AG04450 (cell line): ENCODE results near the gene TRAF2. TPM values are rescaled to one million over a fixed set of nuclear protein-coding genes. Genes with fewer than 3 reads are reported as not detected.

Experiments used
- CTCF ChIA-PET: fragments of 300-600, 350-600 bp; formaldehyde crosslinking; extraction: SDS; loops from one replicate; lab custom pipeline; 2022; ENCODE audit warnings: antibody characterized with exemption, inconsistent platforms; lab: Charles Lee
- POLR2A ChIA-PET: fragments of 350-600 bp; formaldehyde crosslinking; extraction: SDS; loops from one replicate; lab custom pipeline; 2021; ENCODE audit warnings: antibody characterized with exemption, inconsistent platforms; lab: Yijun Ruan, JAX
- DNase-seq: peaks from one replicate; pipeline ENCODE4 v3.0.0-alpha.2; 2011; ENCODE audit warnings: low read depth, low spot score
- H3K27ac ChIP-seq: one replicate; pipeline ENCODE4 v1.5.1; 2012; ENCODE audit warnings: low read depth, low read length, control low read depth
- H3K27me3 ChIP-seq: one replicate; pipeline ENCODE4 v1.6.0; 2012; ENCODE audit warnings: low read length; ENCODE audit not compliant: control insufficient read depth, insufficient read depth
- H3K4me3 ChIP-seq: 2 replicates; pipeline ENCODE4 v1.5.1; 2011; ENCODE audit warnings: mild to moderate bottlenecking, low read depth, low read length, control low read depth
- H3K9me3 ChIP-seq: 2 replicates; pipeline ENCODE4 v1.5.1; 2012; ENCODE audit warnings: low read length; ENCODE audit not compliant: control insufficient read depth, insufficient read depth
- CTCF ChIP-seq: IDR thresholded peaks from 2 replicates; pipeline ENCODE4 v1.5.1; 2011; ENCODE audit warnings: low read depth, low read length, control low read depth, inconsistent platforms
- polyA plus RNA-seq: library from polyadenylated mRNA; depleted of rRNA; stranded (reverse); fragments of >200 nt; gene quantifications from 2 replicates; pipeline ENCODE4 v1.2.3, GENCODE V29; 2011

Gene TRAF2
- polyA plus RNA-seq, 1 experiment, result 6.1 TPM

GRCh38 chr9:136845465-136846260 is 40.7 kb upstream of the TRAF2 start:
- H3K27me3 ChIP-seq, result peaks cover 21% of the 10 kb centered on the region
- POLR2A ChIA-PET, result no interaction called here
- no peak for TF ChIP-seq CTCF
- H3K9me3 ChIP-seq, result peaks cover 9% of the 10 kb centered on the region
- no peak overlapping the region for H3K27ac ChIP-seq
- no peak overlapping the region for H3K4me3 ChIP-seq
- no peak for DNase-seq
- CTCF ChIA-PET, result interaction anchor here (1.4 kb wide), 1 partner anchor 189 kb away, joined by 4 read pairs; no protein-coding TSS in a partner anchor

- CTCF ChIA-PET, result no interaction called here
- no peak for DNase-seq
Observed at GRCh38 chr9:136846376-136847087, 39.8 kb upstream of the TRAF2 start.

GRCh38 chr9:136847088-136847825 is 39.1 kb upstream of the TRAF2 start:
- H3K27ac ChIP-seq, result peak overlapping the region; percentile 31
- DNase-seq, result no peak
- ChIA-PET CTCF (no interaction called here), POLR2A (interaction anchor here (0.6 to 1.0 kb wide), 2 partner anchors 135 to 462 kb away, joined by 3 read pairs; no protein-coding TSS in a partner anchor)
- peaks cover 21% of the 10 kb centered on the region for H3K27me3 ChIP-seq
- peaks cover 9% of the 10 kb centered on the region for H3K9me3 ChIP-seq
- TF ChIP-seq CTCF, result no peak
- peak overlapping the region; percentile 85 for H3K4me3 ChIP-seq

More at GRCh38 chr9:136846376-136847087, 39.8 kb upstream of the TRAF2 start:
- TF ChIP-seq CTCF, result no peak
- Histone ChIP-seq H3K4me3 (0 out of 2 replicates have a peak overlapping the region, but pooled peaks have one; percentile 4), H3K27ac (no peak overlapping the region), H3K9me3 (peaks cover 9% of the 10 kb centered on the region), H3K27me3 (peaks cover 21% of the 10 kb centered on the region)
- POLR2A ChIA-PET, result interaction anchor here (1.0 kb wide), 1 partner anchor 135 kb away, joined by 3 read pairs; no protein-coding TSS in a partner anchor

- no peak overlapping the region for H3K27ac ChIP-seq
- TF ChIP-seq CTCF, result no peak
- peaks cover 9% of the 10 kb centered on the region for H3K9me3 ChIP-seq
- H3K4me3 ChIP-seq, result peak overlapping the region; percentile 85
- H3K27me3 ChIP-seq, result peaks cover 21% of the 10 kb centered on the region
- POLR2A ChIA-PET, result interaction anchor here (0.6 to 0.9 kb wide), 3 partner anchors 8 to 462 kb away, joined by 3 read pairs; no protein-coding TSS in a partner anchor
- peak; percentile 49 for DNase-seq
- CTCF ChIA-PET, result no interaction called here
Observed at GRCh38 chr9:136847826-136848392, 38.4 kb upstream of the TRAF2 start.
